ENCODE results near the gene NTN4. TPM values are rescaled to one million over a fixed set of nuclear protein-coding genes. Genes with fewer than 3 reads are reported as not detected.
"Not testable (repeated sequence)": the region's sequence is repeated elsewhere in the genome, so short reads cannot be mapped to it uniquely, and the experiment has no call there.

NTN4 gene
- total and polyA plus RNA-seq, 4 donors, result 22.1 to 72.4 (median 53.5) TPM

DNA sequence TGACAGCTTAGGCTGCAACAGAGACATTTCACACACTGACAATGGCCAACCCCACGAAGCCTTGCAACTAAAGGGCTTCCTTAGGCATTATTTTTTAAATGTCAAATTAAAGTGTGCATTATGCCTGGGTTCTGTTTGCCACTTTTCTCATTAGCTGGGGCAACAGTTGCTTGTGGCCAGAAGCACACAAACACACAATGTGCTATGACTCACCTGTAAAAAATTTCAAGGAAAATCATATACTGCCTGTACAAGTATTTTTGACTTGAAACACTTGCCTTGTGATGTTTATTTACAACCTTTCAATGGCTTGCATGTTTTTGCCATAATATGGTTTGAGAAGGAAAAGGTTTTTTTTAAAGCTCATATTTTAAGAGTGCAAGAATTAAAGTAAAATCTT, 1.9 kb downstream of the NTN4 start:
- Histone ChIP-seq H3K4me3 (no peak overlapping the region), H3K27ac (ENCODE audit: low read depth in 1 of 2, low read length in 1 of 2) (no peak overlapping the region), H3K9me3 (ENCODE audit: control insufficient read depth in 4 of 4, insufficient read depth in 3 of 4, low read length in 3 of 4) (no peaks in the 10 kb centered on the region), H3K36me3 (ENCODE audit: control insufficient read depth in 4 of 4, insufficient read depth in 4 of 4, low read length in 4 of 4) (peaks cover 0 to 2% (median 0%) of the 10 kb centered on the region in 4 donors), H3K27me3 (ENCODE audit: control insufficient read depth in 3 of 3, insufficient read depth in 3 of 3, low read length in 2 of 3) (peaks cover 0 to 46% (median 44%) of the 10 kb centered on the region in 3 donors), H3K9ac (ENCODE audit: insufficient read depth in 1 of 2, low read length in 2 of 2) (no peak overlapping the region), H3K4me1 (ENCODE audit: control insufficient read depth in 5 of 5, insufficient read depth in 5 of 5, low read length in 5 of 5) (peaks cover 0 to 20% (median 3%) of the 10 kb centered on the region in 5 donors)
- TF ChIP-seq, protein P1, sequence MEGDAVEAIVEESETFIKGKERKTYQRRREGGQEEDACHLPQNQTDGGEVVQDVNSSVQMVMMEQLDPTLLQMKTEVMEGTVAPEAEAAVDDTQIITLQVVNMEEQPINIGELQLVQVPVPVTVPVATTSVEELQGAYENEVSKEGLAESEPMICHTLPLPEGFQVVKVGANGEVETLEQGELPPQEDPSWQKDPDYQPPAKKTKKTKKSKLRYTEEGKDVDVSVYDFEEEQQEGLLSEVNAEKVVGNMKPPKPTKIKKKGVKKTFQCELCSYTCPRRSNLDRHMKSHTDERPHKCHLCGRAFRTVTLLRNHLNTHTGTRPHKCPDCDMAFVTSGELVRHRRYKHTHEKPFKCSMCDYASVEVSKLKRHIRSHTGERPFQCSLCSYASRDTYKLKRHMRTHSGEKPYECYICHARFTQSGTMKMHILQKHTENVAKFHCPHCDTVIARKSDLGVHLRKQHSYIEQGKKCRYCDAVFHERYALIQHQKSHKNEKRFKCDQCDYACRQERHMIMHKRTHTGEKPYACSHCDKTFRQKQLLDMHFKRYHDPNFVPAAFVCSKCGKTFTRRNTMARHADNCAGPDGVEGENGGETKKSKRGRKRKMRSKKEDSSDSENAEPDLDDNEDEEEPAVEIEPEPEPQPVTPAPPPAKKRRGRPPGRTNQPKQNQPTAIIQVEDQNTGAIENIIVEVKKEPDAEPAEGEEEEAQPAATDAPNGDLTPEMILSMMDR (IDR thresholded peaks at IDR 0.05; ENCODE audit: control extremely low read depth, extremely low read depth), result no peak
- no peak for DNase-seq
- WGBS, 2 donors, result 54 to 65% methylated on average over 1 of the region's 1 CpG
- ATAC-seq (ENCODE audit: insufficient read depth, low FRiP score), result no peak

DNA sequence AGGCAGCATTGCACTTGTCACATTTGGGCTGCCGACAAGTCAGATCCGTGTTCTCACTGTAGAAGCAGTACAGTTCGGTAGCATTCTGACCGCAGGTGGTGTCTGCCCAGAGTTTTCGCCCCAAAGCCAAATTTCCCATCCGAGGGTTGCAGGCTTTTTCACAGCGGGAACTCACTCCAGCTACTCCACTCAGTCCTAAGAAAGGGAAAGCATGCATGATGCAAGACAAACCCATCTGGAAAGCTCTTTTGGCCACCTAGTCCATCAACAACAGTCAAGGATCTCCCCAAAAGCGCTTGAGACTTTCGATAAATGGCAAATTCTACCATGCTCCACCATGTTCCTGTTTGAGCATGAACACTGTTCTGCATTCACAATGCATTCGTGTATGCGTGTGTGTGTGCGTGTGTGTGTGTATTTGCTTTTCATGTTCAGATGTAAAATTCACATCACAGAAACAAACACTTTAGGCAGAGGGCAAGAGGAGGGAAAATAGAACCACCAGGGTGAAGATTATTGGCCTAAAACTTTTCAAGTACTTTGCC, 3.2 kb downstream of the NTN4 start:
- H3K4me3 ChIP-seq, result no peak overlapping the region
- no peak overlapping the region for H3K27ac ChIP-seq (ENCODE audit: low read depth in 1 of 2, low read length in 1 of 2)
- DNase-seq (peak in 1 of 3 donors; percentile 24), ATAC-seq (ENCODE audit: insufficient read depth, low FRiP score) (no peak)
- peaks cover 0 to 22% (median 3%) of the 10 kb centered on the region in 5 donors for H3K4me1 ChIP-seq (ENCODE audit: control insufficient read depth in 5 of 5, insufficient read depth in 5 of 5, low read length in 5 of 5)
- H3K36me3 ChIP-seq (ENCODE audit: control insufficient read depth in 4 of 4, insufficient read depth in 4 of 4, low read length in 4 of 4), result peaks cover 0 to 2% (median 0%) of the 10 kb centered on the region in 4 donors
- WGBS, 2 donors, result 82 to 90% methylated on average over 12 of the region's 12 CpGs
- H3K9me3 ChIP-seq (ENCODE audit: control insufficient read depth in 4 of 4, insufficient read depth in 3 of 4, low read length in 3 of 4), result no peaks in the 10 kb centered on the region
- TF ChIP-seq, protein P1 (IDR thresholded peaks at IDR 0.05; ENCODE audit: control extremely low read depth, extremely low read depth), result no peak
- no peak overlapping the region for H3K9ac ChIP-seq (ENCODE audit: insufficient read depth in 1 of 2, low read length in 2 of 2)
- peaks cover 0 to 40% (median 38%) of the 10 kb centered on the region in 3 donors for H3K27me3 ChIP-seq (ENCODE audit: control insufficient read depth in 3 of 3, insufficient read depth in 3 of 3, low read length in 2 of 3)

DNA sequence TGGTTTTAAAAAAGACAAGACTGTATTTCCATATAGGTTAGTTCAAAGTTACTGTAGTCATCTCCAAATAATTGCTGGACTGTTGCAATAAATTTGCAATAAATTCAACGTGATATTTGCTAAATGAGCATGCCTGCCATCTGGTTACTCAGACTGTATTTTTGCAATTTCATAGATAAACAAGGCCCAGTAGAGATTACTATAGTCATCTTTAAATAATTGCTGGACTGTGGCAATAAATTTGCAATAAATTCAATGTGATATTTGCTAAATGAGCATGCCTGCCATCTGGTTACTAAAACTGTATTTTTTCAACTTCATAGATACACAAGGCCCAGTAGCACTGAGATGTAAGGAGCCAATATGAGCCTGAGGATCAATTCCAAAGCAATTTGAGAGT, 5.6 kb downstream of the NTN4 start:
- Histone ChIP-seq H3K9me3 (ENCODE audit: control insufficient read depth in 4 of 4, insufficient read depth in 3 of 4, low read length in 3 of 4) (no peaks in the 10 kb centered on the region), H3K4me3 (no peak overlapping the region), H3K4me1 (ENCODE audit: control insufficient read depth in 5 of 5, insufficient read depth in 5 of 5, low read length in 5 of 5) (peaks cover 0 to 15% (median 3%) of the 10 kb centered on the region in 5 donors), H3K9ac (ENCODE audit: insufficient read depth in 1 of 2, low read length in 2 of 2) (no peak overlapping the region), H3K27me3 (ENCODE audit: control insufficient read depth in 3 of 3, insufficient read depth in 3 of 3, low read length in 2 of 3) (peaks cover 0 to 30% (median 23%) of the 10 kb centered on the region in 3 donors), H3K36me3 (ENCODE audit: control insufficient read depth in 4 of 4, insufficient read depth in 4 of 4, low read length in 4 of 4) (peaks cover 0 to 2% (median 0%) of the 10 kb centered on the region in 4 donors), H3K27ac (ENCODE audit: low read depth in 1 of 2, low read length in 1 of 2) (no peak overlapping the region)
- DNase-seq (no peak), ATAC-seq (ENCODE audit: insufficient read depth, low FRiP score) (no peak)
- 37 to 60% methylated on average over 1 of the region's 1 CpG for WGBS, 2 donors
- TF ChIP-seq, protein P1 (IDR thresholded peaks at IDR 0.05; ENCODE audit: control extremely low read depth, extremely low read depth), result no peak

DNA sequence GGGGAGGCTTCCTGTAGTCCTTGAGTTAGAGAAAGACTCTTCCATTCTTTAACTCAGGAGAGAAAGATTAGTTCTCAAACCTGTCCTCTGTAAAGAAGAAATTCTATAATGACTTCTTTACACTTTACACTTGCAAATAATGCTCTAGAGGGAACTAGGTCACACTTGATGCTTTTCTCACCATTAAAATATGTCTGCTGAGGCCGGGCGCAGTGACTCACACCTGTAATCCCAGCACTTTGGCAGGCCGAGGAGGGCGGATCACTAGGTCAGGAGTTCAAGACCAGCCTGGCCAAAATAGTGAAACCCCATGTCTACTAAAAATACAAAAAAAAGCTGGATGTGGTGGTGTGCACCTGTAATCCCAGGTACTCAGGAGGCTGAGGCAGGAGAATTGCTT, 6.3 kb downstream of the NTN4 start:
- no peak overlapping the region for H3K4me3 ChIP-seq
- DNase-seq (no peak), ATAC-seq (ENCODE audit: insufficient read depth, low FRiP score) (no peak)
- H3K9ac ChIP-seq (ENCODE audit: insufficient read depth in 1 of 2, low read length in 2 of 2), result no peak overlapping the region
- no peak overlapping the region for H3K27ac ChIP-seq (ENCODE audit: low read depth in 1 of 2, low read length in 1 of 2)
- peaks cover 0 to 13% (median 3%) of the 10 kb centered on the region in 5 donors for H3K4me1 ChIP-seq (ENCODE audit: control insufficient read depth in 5 of 5, insufficient read depth in 5 of 5, low read length in 5 of 5)
- peaks cover 0 to 2% (median 0%) of the 10 kb centered on the region in 4 donors for H3K36me3 ChIP-seq (ENCODE audit: control insufficient read depth in 4 of 4, insufficient read depth in 4 of 4, low read length in 4 of 4)
- TF ChIP-seq, protein P1 (IDR thresholded peaks at IDR 0.05; ENCODE audit: control extremely low read depth, extremely low read depth), result no peak
- peaks cover 0 to 23% (median 18%) of the 10 kb centered on the region in 3 donors for H3K27me3 ChIP-seq (ENCODE audit: control insufficient read depth in 3 of 3, insufficient read depth in 3 of 3, low read length in 2 of 3)
- 82 to 90% methylated on average over 4 of the region's 4 CpGs for whole genome bisulfite sequencing, 2 donors
- no peaks in the 10 kb centered on the region for H3K9me3 ChIP-seq (ENCODE audit: control insufficient read depth in 4 of 4, insufficient read depth in 3 of 4, low read length in 3 of 4)

DNA sequence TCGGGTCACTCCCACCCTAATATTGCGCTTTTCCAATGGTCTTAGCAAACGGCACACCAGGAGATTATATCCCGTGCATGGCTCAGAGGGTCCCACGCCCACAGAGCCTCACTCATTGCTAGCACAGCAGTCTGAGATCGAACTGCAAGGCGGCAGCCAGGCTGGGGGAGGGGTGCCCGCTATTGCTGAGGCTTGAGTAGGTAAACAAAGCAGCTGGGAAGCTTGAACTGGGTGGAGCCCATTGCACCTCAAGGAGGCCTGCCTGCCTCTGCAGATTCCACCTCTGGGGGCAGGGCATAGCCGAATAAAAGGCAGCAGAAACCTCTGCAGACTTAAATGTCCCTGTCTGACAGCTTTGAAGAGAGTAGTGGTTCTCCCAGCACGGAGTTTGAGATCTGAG, 15.1 kb downstream of the NTN4 start:
- not testable (repeated sequence) for DNase-seq; H3K9ac ChIP-seq (ENCODE audit: insufficient read depth in 1 of 2, low read length in 2 of 2)

More for the DNA sequence above, 15.1 kb downstream of the NTN4 start:
- not testable (repeated sequence) for H3K36me3 ChIP-seq (ENCODE audit: control insufficient read depth in 4 of 4, insufficient read depth in 4 of 4, low read length in 4 of 4); H3K27me3 ChIP-seq (ENCODE audit: control insufficient read depth in 3 of 3, insufficient read depth in 3 of 3, low read length in 2 of 3); H3K9me3 ChIP-seq (ENCODE audit: control insufficient read depth in 4 of 4, insufficient read depth in 3 of 4, low read length in 3 of 4); H3K4me3 ChIP-seq; H3K27ac ChIP-seq (ENCODE audit: low read depth in 1 of 2, low read length in 1 of 2); H3K4me1 ChIP-seq (ENCODE audit: control insufficient read depth in 5 of 5, insufficient read depth in 5 of 5, low read length in 5 of 5); ATAC-seq (ENCODE audit: insufficient read depth, low FRiP score)
- WGBS, 2 donors, result 79 to 91% methylated on average over 10 of the region's 10 CpGs
